ENCODE measurements around the gene MORN1. TPM values are rescaled to one million over a fixed set of nuclear protein-coding genes. Genes with fewer than 3 reads are reported as not detected.

The MORN1 gene
- total and polyA plus RNA-seq, 2 experiments from 2014 or later, result 4.8 to 11.1 TPM

DNA sequence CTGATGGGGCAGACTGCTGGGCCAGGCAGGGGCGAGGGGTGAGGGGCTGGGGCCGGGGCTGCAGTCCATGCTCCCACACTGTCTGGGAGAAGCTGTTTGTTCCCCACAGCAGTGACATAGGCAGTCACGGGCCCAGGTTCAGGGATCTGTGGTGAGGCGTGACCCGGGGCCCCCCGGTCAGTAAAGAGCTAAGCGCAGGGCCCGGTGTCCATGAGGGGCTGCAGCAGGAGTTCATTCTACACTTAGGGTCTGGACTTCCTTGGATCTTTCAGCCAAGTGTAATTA is 16.6 kb upstream of the MORN1 start:
- H3K27me3 Mint-ChIP-seq (ENCODE audit: insufficient read depth, low read depth, poor library complexity), result peaks cover 20% of the 10 kb centered on the region
- no peak for TF ChIP-seq EZH2phosphoT487 (IDR thresholded peaks at IDR 0.05; ENCODE audit: unreplicated experiment)
- no peak for TF ChIP-seq STAT1 (IDR thresholded peaks at IDR 0.05; ENCODE audit: unreplicated experiment)
- TF ChIP-seq, protein P1, sequence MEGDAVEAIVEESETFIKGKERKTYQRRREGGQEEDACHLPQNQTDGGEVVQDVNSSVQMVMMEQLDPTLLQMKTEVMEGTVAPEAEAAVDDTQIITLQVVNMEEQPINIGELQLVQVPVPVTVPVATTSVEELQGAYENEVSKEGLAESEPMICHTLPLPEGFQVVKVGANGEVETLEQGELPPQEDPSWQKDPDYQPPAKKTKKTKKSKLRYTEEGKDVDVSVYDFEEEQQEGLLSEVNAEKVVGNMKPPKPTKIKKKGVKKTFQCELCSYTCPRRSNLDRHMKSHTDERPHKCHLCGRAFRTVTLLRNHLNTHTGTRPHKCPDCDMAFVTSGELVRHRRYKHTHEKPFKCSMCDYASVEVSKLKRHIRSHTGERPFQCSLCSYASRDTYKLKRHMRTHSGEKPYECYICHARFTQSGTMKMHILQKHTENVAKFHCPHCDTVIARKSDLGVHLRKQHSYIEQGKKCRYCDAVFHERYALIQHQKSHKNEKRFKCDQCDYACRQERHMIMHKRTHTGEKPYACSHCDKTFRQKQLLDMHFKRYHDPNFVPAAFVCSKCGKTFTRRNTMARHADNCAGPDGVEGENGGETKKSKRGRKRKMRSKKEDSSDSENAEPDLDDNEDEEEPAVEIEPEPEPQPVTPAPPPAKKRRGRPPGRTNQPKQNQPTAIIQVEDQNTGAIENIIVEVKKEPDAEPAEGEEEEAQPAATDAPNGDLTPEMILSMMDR (conservative IDR thresholded peaks at IDR 0.05; ENCODE audit: low read depth in 2 of 2), result no peak
- no peak for TF ChIP-seq ZNF114 (CRISPR knock-in tag; IDR thresholded peaks at IDR 0.05)
- no peak for TF ChIP-seq EZH2 (IDR thresholded peaks at IDR 0.05; ENCODE audit: low read depth, unreplicated experiment)
- no peak for TF ChIP-seq CREB1 (CRISPR knock-in tag; IDR thresholded peaks at IDR 0.05; ENCODE audit: low read depth)
- TF ChIP-seq, protein P2, sequence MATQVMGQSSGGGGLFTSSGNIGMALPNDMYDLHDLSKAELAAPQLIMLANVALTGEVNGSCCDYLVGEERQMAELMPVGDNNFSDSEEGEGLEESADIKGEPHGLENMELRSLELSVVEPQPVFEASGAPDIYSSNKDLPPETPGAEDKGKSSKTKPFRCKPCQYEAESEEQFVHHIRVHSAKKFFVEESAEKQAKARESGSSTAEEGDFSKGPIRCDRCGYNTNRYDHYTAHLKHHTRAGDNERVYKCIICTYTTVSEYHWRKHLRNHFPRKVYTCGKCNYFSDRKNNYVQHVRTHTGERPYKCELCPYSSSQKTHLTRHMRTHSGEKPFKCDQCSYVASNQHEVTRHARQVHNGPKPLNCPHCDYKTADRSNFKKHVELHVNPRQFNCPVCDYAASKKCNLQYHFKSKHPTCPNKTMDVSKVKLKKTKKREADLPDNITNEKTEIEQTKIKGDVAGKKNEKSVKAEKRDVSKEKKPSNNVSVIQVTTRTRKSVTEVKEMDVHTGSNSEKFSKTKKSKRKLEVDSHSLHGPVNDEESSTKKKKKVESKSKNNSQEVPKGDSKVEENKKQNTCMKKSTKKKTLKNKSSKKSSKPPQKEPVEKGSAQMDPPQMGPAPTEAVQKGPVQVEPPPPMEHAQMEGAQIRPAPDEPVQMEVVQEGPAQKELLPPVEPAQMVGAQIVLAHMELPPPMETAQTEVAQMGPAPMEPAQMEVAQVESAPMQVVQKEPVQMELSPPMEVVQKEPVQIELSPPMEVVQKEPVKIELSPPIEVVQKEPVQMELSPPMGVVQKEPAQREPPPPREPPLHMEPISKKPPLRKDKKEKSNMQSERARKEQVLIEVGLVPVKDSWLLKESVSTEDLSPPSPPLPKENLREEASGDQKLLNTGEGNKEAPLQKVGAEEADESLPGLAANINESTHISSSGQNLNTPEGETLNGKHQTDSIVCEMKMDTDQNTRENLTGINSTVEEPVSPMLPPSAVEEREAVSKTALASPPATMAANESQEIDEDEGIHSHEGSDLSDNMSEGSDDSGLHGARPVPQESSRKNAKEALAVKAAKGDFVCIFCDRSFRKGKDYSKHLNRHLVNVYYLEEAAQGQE (IDR thresholded peaks at IDR 0.05; ENCODE audit: unreplicated experiment), result no peak
- TF ChIP-seq, protein P3, sequence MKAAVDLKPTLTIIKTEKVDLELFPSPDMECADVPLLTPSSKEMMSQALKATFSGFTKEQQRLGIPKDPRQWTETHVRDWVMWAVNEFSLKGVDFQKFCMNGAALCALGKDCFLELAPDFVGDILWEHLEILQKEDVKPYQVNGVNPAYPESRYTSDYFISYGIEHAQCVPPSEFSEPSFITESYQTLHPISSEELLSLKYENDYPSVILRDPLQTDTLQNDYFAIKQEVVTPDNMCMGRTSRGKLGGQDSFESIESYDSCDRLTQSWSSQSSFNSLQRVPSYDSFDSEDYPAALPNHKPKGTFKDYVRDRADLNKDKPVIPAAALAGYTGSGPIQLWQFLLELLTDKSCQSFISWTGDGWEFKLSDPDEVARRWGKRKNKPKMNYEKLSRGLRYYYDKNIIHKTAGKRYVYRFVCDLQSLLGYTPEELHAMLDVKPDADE (IDR thresholded peaks at IDR 0.05), result no peak
- TF ChIP-seq ZNF331 (CRISPR knock-in tag; IDR thresholded peaks at IDR 0.05; ENCODE audit: low read depth), result no peak
- no peak for TF ChIP-seq JUNB (IDR thresholded peaks at IDR 0.05; ENCODE audit: unreplicated experiment)
- no peak for TF ChIP-seq NANOG (IDR thresholded peaks at IDR 0.05; ENCODE audit: borderline replicate concordance)
- TF ChIP-seq POLR2AphosphoS5 (IDR thresholded peaks at IDR 0.05; ENCODE audit: low read depth), result no peak
- ATAC-seq (no peak), DNase-seq (ENCODE audit: low spot score) (no peak)
- Histone ChIP-seq H3K4me1 (ENCODE audit: insufficient read depth) (no peaks in the 10 kb centered on the region), H4K20me1 (replicated peaks; ENCODE audit: insufficient read depth) (no peaks in the 10 kb centered on the region), H3K27me3 (ENCODE audit: insufficient read depth) (no peaks in the 10 kb centered on the region), H3K4me3 (no peak overlapping the region), H2AFZ (no peak overlapping the region), H3K9me2 (ENCODE audit: insufficient read depth) (no peaks in the 10 kb centered on the region), H3K27ac (ENCODE audit: low read depth) (no peak overlapping the region), H3K79me2 (replicated peaks; ENCODE audit: insufficient read depth) (no peaks in the 10 kb centered on the region), H3K36me3 (ENCODE audit: insufficient read depth) (0 out of 2 replicates have a peak, but pooled peaks cover 5% of the 10 kb centered on the region), H3K4me2 (no peak overlapping the region), H3F3A (replicated peaks; ENCODE audit: low read depth) (peaks cover 11% of the 10 kb centered on the region; the same call in 1 of the 2 replicates)
- H3K4me3 Mint-ChIP-seq, result no peak overlapping the region
- no peaks in the 10 kb centered on the region; the same call in 2 of the 3 replicates for H3K4me1 Mint-ChIP-seq
- peaks cover 43% of the 10 kb centered on the region for H3K36me3 Mint-ChIP-seq (ENCODE audit: low read depth)
- H3K27ac Mint-ChIP-seq, result no peak overlapping the region
- H3K9me3 Mint-ChIP-seq, result no peaks in the 10 kb centered on the region

All from GM23338 (cell line).